GM20000 (cell line): ENCODE measurements around the gene RIPOR2.
"Not testable (repeated sequence)": the region's sequence is repeated elsewhere in the genome, so short reads cannot be mapped to it uniquely, and the experiment has no call there.

Experiments
- DNase-seq: peaks from one replicate; pipeline ENCODE4 v3.0.0; 2012; ENCODE audit warnings: low spot score
- TF ChIP-seq, protein P1 (sequence below): IDR thresholded peaks from 2 replicates; pipeline ENCODE4 v1.5.1; 2012; ENCODE audit warnings: mild to moderate bottlenecking, control low read depth; ENCODE audit errors: extremely low read depth, missing control alignments

Gene RIPOR2

DNA sequence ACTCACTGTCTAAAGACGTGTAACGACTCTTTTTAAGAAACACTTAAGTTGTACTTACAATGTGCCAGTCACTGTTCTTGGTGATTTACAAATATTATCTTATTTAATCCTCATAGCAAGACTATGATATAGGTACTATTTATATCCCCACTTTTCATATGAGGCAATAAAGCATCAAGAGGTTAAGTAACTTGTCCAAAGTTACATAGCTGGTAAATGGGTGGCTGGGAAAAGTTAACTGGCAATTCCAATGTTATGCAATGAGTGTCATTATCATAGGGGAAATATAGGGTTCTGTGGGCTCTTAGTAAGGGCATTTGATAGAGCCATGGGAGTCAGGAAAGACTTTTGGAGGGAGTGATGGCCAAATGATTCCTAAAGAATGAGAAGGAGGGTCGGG is 21.4 kb upstream of the RIPOR2 start:
- no peak for DNase-seq

GRCh38 chr6:24953726-24954125 is 18.0 kb upstream of the RIPOR2 start:
- DNase-seq = no peak
- TF ChIP-seq, protein P1, sequence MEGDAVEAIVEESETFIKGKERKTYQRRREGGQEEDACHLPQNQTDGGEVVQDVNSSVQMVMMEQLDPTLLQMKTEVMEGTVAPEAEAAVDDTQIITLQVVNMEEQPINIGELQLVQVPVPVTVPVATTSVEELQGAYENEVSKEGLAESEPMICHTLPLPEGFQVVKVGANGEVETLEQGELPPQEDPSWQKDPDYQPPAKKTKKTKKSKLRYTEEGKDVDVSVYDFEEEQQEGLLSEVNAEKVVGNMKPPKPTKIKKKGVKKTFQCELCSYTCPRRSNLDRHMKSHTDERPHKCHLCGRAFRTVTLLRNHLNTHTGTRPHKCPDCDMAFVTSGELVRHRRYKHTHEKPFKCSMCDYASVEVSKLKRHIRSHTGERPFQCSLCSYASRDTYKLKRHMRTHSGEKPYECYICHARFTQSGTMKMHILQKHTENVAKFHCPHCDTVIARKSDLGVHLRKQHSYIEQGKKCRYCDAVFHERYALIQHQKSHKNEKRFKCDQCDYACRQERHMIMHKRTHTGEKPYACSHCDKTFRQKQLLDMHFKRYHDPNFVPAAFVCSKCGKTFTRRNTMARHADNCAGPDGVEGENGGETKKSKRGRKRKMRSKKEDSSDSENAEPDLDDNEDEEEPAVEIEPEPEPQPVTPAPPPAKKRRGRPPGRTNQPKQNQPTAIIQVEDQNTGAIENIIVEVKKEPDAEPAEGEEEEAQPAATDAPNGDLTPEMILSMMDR = no peak

More for the DNA sequence above, 21.4 kb upstream of the RIPOR2 start:
- TF ChIP-seq, protein P1 = no peak

DNA sequence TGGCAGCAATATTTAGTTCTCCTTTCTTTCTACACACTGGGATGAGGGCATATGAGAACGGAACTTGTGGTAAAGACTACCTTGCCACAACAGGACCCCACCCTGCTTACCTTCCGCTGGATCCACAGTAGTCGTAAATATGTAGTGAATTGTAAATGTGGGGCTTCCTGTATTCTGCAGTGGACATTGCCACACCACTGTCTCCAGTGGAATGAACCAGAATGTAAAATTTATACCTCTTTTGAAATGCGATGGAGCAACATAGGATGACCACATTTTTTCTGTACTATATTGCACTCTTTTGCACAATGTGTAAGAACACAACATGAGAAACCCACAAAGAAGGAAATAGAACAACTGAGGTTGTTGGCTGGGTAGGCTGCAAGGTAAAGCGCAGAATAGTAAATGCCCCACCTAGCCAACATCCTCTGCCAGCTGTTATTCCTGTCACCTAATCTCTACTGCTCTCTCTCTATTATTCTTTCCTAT is 16.1 kb upstream of the RIPOR2 start:
- no peak for DNase-seq
- TF ChIP-seq, protein P1 = no peak

GRCh38 chr6:24950218-24950941 is 14.6 kb upstream of the RIPOR2 start:
- no peak for DNase-seq

DNA sequence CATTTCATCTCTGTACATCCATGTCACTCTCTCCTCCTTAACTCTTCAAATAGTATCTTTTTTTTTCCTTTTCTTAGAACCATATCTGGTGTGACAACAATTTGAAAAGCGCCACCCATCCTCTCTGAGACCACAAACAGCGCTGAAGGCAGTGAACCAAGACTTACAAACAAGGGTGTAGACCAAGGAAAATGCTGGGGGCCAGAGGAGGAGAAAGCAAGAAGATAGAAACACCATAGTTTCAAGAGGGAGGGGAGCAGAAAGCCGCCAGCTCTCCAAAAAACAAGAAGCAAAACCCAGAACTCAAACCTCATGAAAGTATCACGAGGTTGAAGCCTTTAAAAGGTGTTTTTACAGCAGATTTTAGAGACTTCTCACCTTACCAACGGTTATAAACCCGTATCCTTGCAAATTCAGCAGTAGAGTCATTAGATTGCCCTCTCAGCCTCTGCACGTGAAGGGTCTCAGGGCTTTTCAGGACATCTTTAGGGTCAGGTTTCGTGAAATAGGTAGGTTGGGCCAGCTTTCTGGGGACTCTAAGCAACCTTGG is 13.3 kb upstream of the RIPOR2 start:
- peak; percentile 68 for DNase-seq
- TF ChIP-seq, protein P1 = no peak

More at GRCh38 chr6:24950218-24950941, 14.6 kb upstream of the RIPOR2 start:
- TF ChIP-seq, protein P1 = no peak

- not testable (repeated sequence) for DNase-seq
These were observed 12.5 kb upstream of the RIPOR2 start for GRCh38 chr6:24948261-24948660.

- TF ChIP-seq, protein P1 = no peak
- no peak for DNase-seq
These were observed 11.9 kb upstream of the RIPOR2 start for GRCh38 chr6:24947636-24948035.
